DOHH2 (cell line): ENCODE measurements around the gene PCNX4.

ENCODE experiments used
- CTCF ChIP-seq: fragments of 200-600 bp; sonication (generic); IDR thresholded peaks from one replicate; pipeline ENCODE4 v1.5.1; 2014; ENCODE audit warnings: antibody characterized with exemption, mild to moderate bottlenecking, low read depth, low read length; ENCODE audit not compliant: poor library complexity, severe bottlenecking
- EZH2phosphoT487 ChIP-seq: fragments of 200-600 bp; sonication (generic); IDR thresholded peaks from 2 replicates; pipeline ENCODE4 v1.6.1; 2017; ENCODE audit warnings: borderline replicate concordance, mild to moderate bottlenecking, antibody characterized with exemption, low read length, moderate library complexity, mixed read lengths

- TF ChIP-seq CTCF = no peak
- TF ChIP-seq EZH2phosphoT487 = no peak
Measured at GRCh38 chr14:60170948-60171347, 79.2 kb downstream of the PCNX4 start.
